GM21515 (cell line): ENCODE results near the gene LARGE1.

Experiments used
- ATAC-seq: cut with Tn5 transposase; IDR thresholded peaks from one replicate; pipeline ENCODE4 v1.9.1; 2021; ENCODE audit not compliant: unreplicated experiment

The LARGE1 gene

GRCh38 chr22:33785283-33785968 lies 134.8 kb downstream of the LARGE1 start:
- no peak for ATAC-seq

GRCh38 chr22:33781411-33781810 lies 138.9 kb downstream of the LARGE1 start:
- no peak for ATAC-seq

GRCh38 chr22:33780531-33781136 lies 139.6 kb downstream of the LARGE1 start:
- no peak for ATAC-seq

GRCh38 chr22:33779243-33779642 lies 141.0 kb downstream of the LARGE1 start:
- no peak for ATAC-seq

GRCh38 chr22:33776491-33776890 lies 143.8 kb downstream of the LARGE1 start:
- no peak for ATAC-seq

- ATAC-seq, result no peak
Observed at GRCh38 chr22:33774781-33775180, 145.5 kb downstream of the LARGE1 start.

GRCh38 chr22:33772745-33773144 lies 147.5 kb downstream of the LARGE1 start:
- no peak for ATAC-seq

GRCh38 chr22:33771136-33771535 lies 149.1 kb downstream of the LARGE1 start:
- ATAC-seq, result no peak

GRCh38 chr22:33770723-33771122 lies 149.6 kb downstream of the LARGE1 start:
- ATAC-seq, result no peak

- ATAC-seq, result no peak
Observed at GRCh38 chr22:33766091-33766490, 154.2 kb downstream of the LARGE1 start.

GRCh38 chr22:33758961-33759360 lies 161.3 kb downstream of the LARGE1 start:
- ATAC-seq, result no peak

GRCh38 chr22:33757802-33758483 lies 162.3 kb downstream of the LARGE1 start:
- no peak for ATAC-seq

- ATAC-seq, result no peak
Observed at GRCh38 chr22:33757041-33757801, 163.1 kb downstream of the LARGE1 start.

- ATAC-seq, result no peak
Observed at GRCh38 chr22:33756508-33756949, 163.7 kb downstream of the LARGE1 start.

GRCh38 chr22:33748714-33749113 lies 171.6 kb downstream of the LARGE1 start:
- no peak for ATAC-seq

- no peak for ATAC-seq
Observed at GRCh38 chr22:33747576-33748180, 172.6 kb downstream of the LARGE1 start.

GRCh38 chr22:33747029-33747428 lies 173.2 kb downstream of the LARGE1 start:
- no peak for ATAC-seq

GRCh38 chr22:33746501-33746928 lies 173.8 kb downstream of the LARGE1 start:
- no peak for ATAC-seq

- no peak for ATAC-seq
Observed at GRCh38 chr22:33745501-33745900, 174.8 kb downstream of the LARGE1 start.

GRCh38 chr22:33743756-33744155 lies 176.5 kb downstream of the LARGE1 start:
- ATAC-seq, result no peak

GRCh38 chr22:33741025-33741424 lies 179.3 kb downstream of the LARGE1 start:
- no peak for ATAC-seq
